Epithelial cell of esophagus (primary cell): Measurements from ENCODE around the gene STRN3.
A peak's percentile ranks its signal among the peaks of the same experiment; 100 is the strongest.

Experiments used
- DNase-seq: peaks from one replicate; pipeline ENCODE4 v3.0.0; 2010; ENCODE audit warnings: low read depth
- H3K4me3 ChIP-seq: 2 replicates; pipeline ENCODE4 v1.5.1; 2011; ENCODE audit warnings: mild to moderate bottlenecking, low read length, control low read depth
- CTCF ChIP-seq: IDR thresholded peaks from 2 replicates; pipeline ENCODE4 v1.5.1; 2011; ENCODE audit warnings: low read depth, mild to moderate bottlenecking, low read length, control low read depth, inconsistent platforms; ENCODE audit not compliant: insufficient read depth; ENCODE audit errors: missing control alignments

Gene STRN3

GRCh38 chr14:30854492-30854891 lies 171.7 kb downstream of the STRN3 start:
- H3K4me3 ChIP-seq = no peak overlapping the region
- peak; percentile 50 for DNase-seq
- TF ChIP-seq CTCF = no peak

- DNase-seq = no peak
- no peak for TF ChIP-seq CTCF
These were observed 172.2 kb downstream of the STRN3 start for GRCh38 chr14:30853946-30854345.

DNA sequence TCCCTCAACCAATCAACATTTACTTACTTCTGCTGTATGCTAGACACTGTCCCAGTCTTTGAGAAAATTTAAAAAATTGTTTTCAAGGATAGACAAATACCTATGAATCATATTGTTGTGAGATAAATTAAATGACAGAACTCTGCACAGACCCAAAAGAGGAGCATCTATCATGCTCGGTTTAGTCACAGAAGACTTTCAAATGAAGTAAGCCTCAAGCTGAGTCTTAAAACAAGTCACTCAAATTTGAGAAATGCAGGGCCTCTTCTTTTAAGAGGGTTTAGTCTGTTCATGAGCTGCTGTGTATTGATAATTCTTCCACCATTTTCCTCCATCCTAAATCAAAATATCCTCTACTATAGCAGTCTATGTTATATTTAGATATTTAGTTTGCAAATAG lies 176.2 kb downstream of the STRN3 start:
- H3K4me3 ChIP-seq = no peak overlapping the region
- DNase-seq = no peak
- no peak for TF ChIP-seq CTCF

More at GRCh38 chr14:30853946-30854345, 172.2 kb downstream of the STRN3 start:
- no peak overlapping the region for H3K4me3 ChIP-seq

GRCh38 chr14:30849354-30849753 lies 176.8 kb downstream of the STRN3 start:
- TF ChIP-seq CTCF = no peak
- DNase-seq = no peak
- no peak overlapping the region for H3K4me3 ChIP-seq

DNA sequence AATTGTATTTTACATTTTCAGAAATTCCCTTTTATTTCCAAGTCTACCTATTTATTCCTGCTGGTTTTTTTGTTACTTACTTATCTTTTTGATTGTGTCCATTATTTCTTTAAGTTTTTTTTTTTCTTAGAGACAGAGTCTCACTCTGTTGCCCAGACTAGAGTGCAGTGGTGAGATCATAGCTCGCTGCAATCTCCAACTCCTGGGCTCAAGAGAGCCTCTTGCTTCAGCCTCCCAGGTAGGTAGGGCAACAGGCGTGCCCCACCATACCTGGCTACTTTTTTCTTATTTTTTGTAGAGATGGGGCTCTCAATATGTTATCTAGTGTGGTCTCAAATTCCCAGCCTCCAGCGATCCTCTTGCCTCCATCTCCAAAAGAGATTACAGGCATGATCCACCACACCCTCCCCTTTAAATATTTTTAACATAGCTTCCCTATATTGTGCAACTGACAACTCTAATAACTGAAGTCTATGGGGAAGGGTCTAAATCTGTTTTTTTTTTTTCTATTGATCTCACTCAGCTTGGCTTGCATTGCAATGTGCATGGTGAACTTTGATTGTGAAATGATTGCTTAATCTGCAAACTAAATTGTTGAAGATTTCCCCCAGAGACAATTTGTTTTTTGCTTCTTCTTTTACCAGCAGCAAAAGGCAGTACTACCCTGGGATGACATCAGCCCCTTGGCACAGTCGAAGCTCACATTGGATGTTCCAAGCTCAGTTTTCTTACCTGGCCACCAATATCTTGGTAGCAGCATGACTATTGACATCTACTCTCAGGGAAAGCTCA lies 177.5 kb downstream of the STRN3 start:
- no peak overlapping the region for H3K4me3 ChIP-seq
- TF ChIP-seq CTCF = no peak
- no peak for DNase-seq
